GM21423 (cell line): Measurements from ENCODE around the gene EIF2S1.
"Not testable (repeated sequence)": the region's sequence is repeated elsewhere in the genome, so short reads cannot be mapped to it uniquely, and the experiment has no call there.

ENCODE experiments used
- ATAC-seq: cut with Tn5 transposase; IDR thresholded peaks from one replicate; pipeline ENCODE4 v1.9.1; 2021; ENCODE audit warnings: mild to moderate bottlenecking, moderate library complexity; ENCODE audit not compliant: unreplicated experiment

The EIF2S1 gene

GRCh38 chr14:67371247-67372148, 11.4 kb downstream of the EIF2S1 start:
- ATAC-seq: no peak

- ATAC-seq: no peak
These were observed 12.7 kb downstream of the EIF2S1 start for GRCh38 chr14:67372833-67373232.

GRCh38 chr14:67373347-67373746, 13.2 kb downstream of the EIF2S1 start:
- ATAC-seq: no peak

- ATAC-seq: no peak
These were observed 17.8 kb downstream of the EIF2S1 start for GRCh38 chr14:67377916-67378315.

GRCh38 chr14:67385120-67385519, 25.0 kb downstream of the EIF2S1 start:
- ATAC-seq: no peak

- ATAC-seq: no peak
These were observed 25.5 kb downstream of the EIF2S1 start for GRCh38 chr14:67385618-67386017.

- no peak for ATAC-seq
These were observed 27.1 kb downstream of the EIF2S1 start for GRCh38 chr14:67387195-67387594.

GRCh38 chr14:67389275-67389674, 29.1 kb downstream of the EIF2S1 start:
- ATAC-seq: no peak

GRCh38 chr14:67389811-67390534, 29.8 kb downstream of the EIF2S1 start:
- no peak for ATAC-seq

- ATAC-seq: no peak
These were observed 31.1 kb downstream of the EIF2S1 start for GRCh38 chr14:67391268-67391667.

GRCh38 chr14:67392123-67392522, 32.0 kb downstream of the EIF2S1 start:
- no peak for ATAC-seq

GRCh38 chr14:67392800-67393199, 32.7 kb downstream of the EIF2S1 start:
- no peak for ATAC-seq

GRCh38 chr14:67393689-67394088, 33.6 kb downstream of the EIF2S1 start:
- ATAC-seq: no peak

GRCh38 chr14:67395086-67395875, 35.2 kb downstream of the EIF2S1 start:
- ATAC-seq: no peak

GRCh38 chr14:67395876-67396189, 35.7 kb downstream of the EIF2S1 start:
- ATAC-seq: no peak

GRCh38 chr14:67396381-67396970, 36.3 kb downstream of the EIF2S1 start:
- ATAC-seq: no peak

GRCh38 chr14:67397536-67397935, 37.4 kb downstream of the EIF2S1 start:
- no peak for ATAC-seq

GRCh38 chr14:67400434-67400833, 40.3 kb downstream of the EIF2S1 start:
- ATAC-seq: no peak

- ATAC-seq: no peak
These were observed 45.6 kb downstream of the EIF2S1 start for GRCh38 chr14:67405771-67406170.

GRCh38 chr14:67408122-67408801, 48.1 kb downstream of the EIF2S1 start:
- ATAC-seq: not testable (repeated sequence)
